Caco-2 (cell line): ENCODE data around the gene OR6C6. TPM values are rescaled to one million over a fixed set of nuclear protein-coding genes. Genes with fewer than 3 reads are reported as not detected.

Experiments
- BruUV-seq: library from RNA; stranded (reverse); fragments of 400-500 nt; replicated peaks from 2 replicates; lab custom pipeline; 2021; lab: Mats Ljungman, UMichigan
- CTCF ChIA-PET: fragments of 300-600 bp; sonication (Branson Sonifier 250); formaldehyde crosslinking; loops from one replicate; lab custom pipeline; 2022; ENCODE audit warnings: antibody characterized with exemption; lab: Charles Lee
- POLR2A ChIA-PET: fragments of 300-600 bp; sonication (Branson Sonifier 250); formaldehyde crosslinking; loops from one replicate; lab custom pipeline; 2022; ENCODE audit warnings: antibody characterized with exemption; lab: Charles Lee
- DNase-seq, 2 experiments: peaks; one replicate each; pipeline versions ENCODE4 v3.0.0 to v3.0.0-alpha.2; 2020 to 2022
- H3K27me3 ChIP-seq: replicated peaks from 2 replicates; pipeline ENCODE4 v1.6.0; 2011; ENCODE audit warnings: low read length; ENCODE audit not compliant: control insufficient read depth, insufficient read depth
- H3K36me3 ChIP-seq: 2 replicates; pipeline ENCODE4 v1.5.1; 2011; ENCODE audit warnings: low read length; ENCODE audit not compliant: control insufficient read depth, insufficient read depth
- H3K4me1 ChIP-seq: fragments of 250-450 bp; sonication (Bioruptor Pico); 2 replicates; pipeline ENCODE4 v1.5.1; 2020; ENCODE audit warnings: mild to moderate bottlenecking
- H3K4me3 ChIP-seq: 2 replicates; pipeline ENCODE4 v1.5.1; 2011; ENCODE audit warnings: low read depth, mild to moderate bottlenecking, control low read depth, low read length
- H3K9me3 ChIP-seq: fragments of 250-450 bp; sonication (Bioruptor Pico); 2 replicates; pipeline ENCODE4 v1.5.1; 2020; ENCODE audit warnings: mild to moderate bottlenecking, moderate library complexity
- H3K27ac Mint-ChIP-seq: one replicate; pipeline ENCODE4 v1.8.0; 2022; ENCODE audit warnings: mixed read lengths; ENCODE audit not compliant: unreplicated experiment
- H3K27me3 Mint-ChIP-seq: one replicate; pipeline ENCODE4 v1.8.0; 2022; ENCODE audit warnings: mixed read lengths; ENCODE audit not compliant: insufficient read depth, unreplicated experiment
- H3K36me3 Mint-ChIP-seq: one replicate; pipeline ENCODE4 v1.8.0; 2022; ENCODE audit warnings: mild to moderate bottlenecking, mixed read lengths; ENCODE audit not compliant: insufficient read depth, unreplicated experiment
- H3K4me1 Mint-ChIP-seq: one replicate; pipeline ENCODE4 v1.8.0; 2022; ENCODE audit warnings: low read depth, mixed read lengths; ENCODE audit not compliant: unreplicated experiment
- H3K4me3 Mint-ChIP-seq: one replicate; pipeline ENCODE4 v1.8.0; 2022; ENCODE audit warnings: mild to moderate bottlenecking, moderate library complexity, mixed read lengths; ENCODE audit not compliant: unreplicated experiment
- H3K9me3 Mint-ChIP-seq: one replicate; pipeline ENCODE4 v1.8.0; 2022; ENCODE audit warnings: mixed read lengths; ENCODE audit not compliant: unreplicated experiment
- CTCF ChIP-seq, 2 experiments: fragments of 200-600 bp in 1 of 2; IDR thresholded peaks; 1 replicate in 1 of 2; 2 replicates in 1 of 2; pipeline versions ENCODE4 v1.5.1 to v1.8.0; 2011 to 2022; ENCODE audit warnings: antibody characterized with exemption in 1 of 2, control low read depth in 1 of 2, inconsistent platforms in 1 of 2, low read depth in 1 of 2, low read length in 1 of 2, mild to moderate bottlenecking in 1 of 2, moderate library complexity in 1 of 2; ENCODE audit not compliant: insufficient read depth in 1 of 2, severe bottlenecking in 1 of 2, unreplicated experiment in 1 of 2
- intact Hi-C: fragments of 100-400 bp; cut with micrococcal nuclease; formaldehyde crosslinking; loops from one replicate; pipeline ENCODE4 v1.10.0; 2022; ENCODE audit not compliant: unreplicated experiment
- total RNA-seq: library from RNA; stranded (reverse); gene quantifications from 2 replicates; pipeline ENCODE4 v1.2.3, GENCODE V29; 2022

Gene OR6C6
- total RNA-seq, 1 experiment from 2014 or later: not detected

- no TSS peak for BruUV-seq
- peaks cover 12% of the 10 kb centered on the region; the same call in 1 of the 2 replicates for H3K4me1 ChIP-seq
- Mint-ChIP-seq H3K36me3 (no peaks in the 10 kb centered on the region), H3K4me3 (no peak overlapping the region), H3K9me3 (no peaks in the 10 kb centered on the region), H3K27ac (no peak overlapping the region), H3K27me3 (no peaks in the 10 kb centered on the region), H3K4me1 (peaks cover 7% of the 10 kb centered on the region)
- ChIA-PET POLR2A (no interaction called here), CTCF (no interaction called here)
- H3K36me3 ChIP-seq: no peaks in the 10 kb centered on the region
- DNase-seq: no peak
- TF ChIP-seq CTCF (IDR thresholded peaks at IDR 0.05; ENCODE audit: insufficient read depth in 1 of 2, low read depth in 1 of 2, low read length in 1 of 2, severe bottlenecking in 1 of 2, unreplicated experiment in 1 of 2): no peak
- no peaks in the 10 kb centered on the region for H3K27me3 ChIP-seq
- intact Hi-C loops: no loop called here
- H3K9me3 ChIP-seq: no peaks in the 10 kb centered on the region
- H3K4me3 ChIP-seq: no peak overlapping the region
Measured at GRCh38 chr12:55320201-55320600, 23.8 kb upstream of the OR6C6 start.

DNA sequence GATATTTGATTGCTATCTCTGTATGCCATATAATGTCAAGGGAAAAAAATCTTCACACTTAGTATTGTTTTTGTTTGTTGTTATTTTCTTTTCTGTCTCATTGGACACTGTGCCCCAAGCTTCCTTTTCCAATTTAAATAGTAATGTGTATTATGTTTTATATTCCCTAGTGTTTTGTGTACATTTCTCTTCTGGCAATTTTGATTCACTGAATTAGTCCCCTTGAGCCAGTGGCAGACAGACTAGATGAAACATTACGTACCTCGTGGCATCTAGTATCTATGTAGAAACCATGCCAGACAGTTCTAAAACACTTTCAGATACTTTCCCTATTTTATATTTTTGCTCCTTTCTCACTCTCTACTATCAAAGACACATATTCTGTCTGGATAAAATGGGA is 17.7 kb upstream of the OR6C6 start, which contains the start of gene OR6C1:
TSS of gene OR6C1 (plus strand) at position 301 of the 400 bp plus-strand sequence. CDS start 6,257 bp downstream, outside the sequence.
- no peak for TF ChIP-seq CTCF (IDR thresholded peaks at IDR 0.05; ENCODE audit: insufficient read depth in 1 of 2, low read depth in 1 of 2, low read length in 1 of 2, severe bottlenecking in 1 of 2, unreplicated experiment in 1 of 2)
- no peak within 1 kb of the TSS for H3K27ac Mint-ChIP-seq
- H3K9me3 Mint-ChIP-seq: no peaks in the 10 kb centered on the region
- DNase-seq: no peak
- Histone ChIP-seq H3K4me3 (no peak within 1 kb of the TSS), H3K36me3 (no peaks in the 10 kb centered on the region), H3K4me1 (0 out of 2 replicates have a peak, but pooled peaks cover 4% of the 10 kb centered on the region), H3K27me3 (no peaks in the 10 kb centered on the region), H3K9me3 (no peaks in the 10 kb centered on the region)
- no peak within 1 kb of the TSS for H3K4me3 Mint-ChIP-seq
- H3K27me3 Mint-ChIP-seq: no peaks in the 10 kb centered on the region
- no peaks in the 10 kb centered on the region for H3K36me3 Mint-ChIP-seq
- intact Hi-C loops: no loop called here
- no TSS peak for BruUV-seq
- ChIA-PET POLR2A (no interaction called here), CTCF (no interaction called here)
- H3K4me1 Mint-ChIP-seq: no peaks in the 10 kb centered on the region

DNA sequence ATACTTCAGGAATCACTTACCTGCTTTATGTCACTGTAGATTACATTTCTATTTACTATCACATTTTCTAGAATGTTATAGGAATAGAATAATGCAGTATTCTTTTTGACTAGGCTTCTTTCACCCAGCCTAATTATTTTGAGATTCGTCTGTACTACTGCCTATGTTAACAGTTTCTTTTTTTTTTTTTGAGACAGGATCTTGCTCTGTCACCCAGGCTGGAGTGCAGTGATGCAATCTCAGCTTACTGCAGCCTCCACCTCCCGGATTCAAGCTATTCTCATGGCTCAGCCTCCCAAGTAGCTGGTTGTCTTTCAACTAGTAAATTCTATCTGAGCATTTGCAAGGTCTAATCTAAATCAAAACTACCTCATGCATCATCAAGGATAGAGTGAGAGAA is 6.4 kb downstream of the OR6C6 start:
- Mint-ChIP-seq H3K4me1 (no peaks in the 10 kb centered on the region), H3K9me3 (no peaks in the 10 kb centered on the region), H3K27me3 (peaks cover 2% of the 10 kb centered on the region), H3K4me3 (no peak overlapping the region), H3K27ac (no peak overlapping the region), H3K36me3 (no peaks in the 10 kb centered on the region)
- Histone ChIP-seq H3K4me1 (no peaks in the 10 kb centered on the region), H3K9me3 (no peaks in the 10 kb centered on the region), H3K27me3 (no peaks in the 10 kb centered on the region), H3K4me3 (no peak overlapping the region), H3K36me3 (no peaks in the 10 kb centered on the region)
- no TSS peak for BruUV-seq
- ChIA-PET CTCF (no interaction called here), POLR2A (no interaction called here)
- intact Hi-C loops: no loop called here
- no peak for DNase-seq
- TF ChIP-seq CTCF (IDR thresholded peaks at IDR 0.05; ENCODE audit: insufficient read depth in 1 of 2, low read depth in 1 of 2, low read length in 1 of 2, severe bottlenecking in 1 of 2, unreplicated experiment in 1 of 2): no peak
